SK-MEL-5 (cell line): ENCODE results near the gene BBX. TPM values are rescaled to one million over a fixed set of nuclear protein-coding genes. Genes with fewer than 3 reads are reported as not detected.

Experiments
- DNase-seq: peaks from one replicate; pipeline ENCODE4 v3.0.0-alpha.2; 2016; ENCODE audit warnings: low read depth, low spot score
- in situ Hi-C: cut with HindIII; loops from 2 replicates; pipeline ENCODE4 v1.10.0; 2016; ENCODE audit warnings: low sequenced_read_pairs, high pct_unique_total_duplicates, low pct_unique_long_range_greater_than_20kb
- total RNA-seq: library from RNA; depleted of rRNA; stranded (reverse); fragments of >200 nt; shearing (Covaris generic); gene quantifications from 2 replicates; pipeline ENCODE4 v1.2.3, GENCODE V29; 2014

Gene BBX
- total RNA-seq, 1 experiment from 2014 or later: 81.9 TPM

DNA sequence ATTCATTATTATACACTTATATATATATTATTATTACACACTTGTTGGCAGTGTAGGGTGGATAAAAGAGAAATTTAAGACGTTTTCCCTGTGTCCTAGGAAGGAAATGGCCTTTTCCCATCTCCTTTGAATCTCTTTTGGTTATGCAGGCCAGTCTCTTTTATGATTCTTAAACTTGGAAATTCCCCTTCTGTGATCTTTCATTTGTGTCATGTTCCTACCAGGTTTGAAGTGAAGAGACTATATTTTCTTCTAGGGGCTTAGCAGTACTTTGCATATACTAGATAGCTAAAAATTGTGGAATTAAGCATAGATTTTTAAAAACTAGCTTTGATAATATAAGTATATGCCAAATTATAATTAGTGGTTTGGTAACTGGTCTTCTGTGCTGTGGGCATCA, 58.5 kb downstream of the BBX start:
- DNase-seq: no peak
- in situ Hi-C loops: no loop called here

DNA sequence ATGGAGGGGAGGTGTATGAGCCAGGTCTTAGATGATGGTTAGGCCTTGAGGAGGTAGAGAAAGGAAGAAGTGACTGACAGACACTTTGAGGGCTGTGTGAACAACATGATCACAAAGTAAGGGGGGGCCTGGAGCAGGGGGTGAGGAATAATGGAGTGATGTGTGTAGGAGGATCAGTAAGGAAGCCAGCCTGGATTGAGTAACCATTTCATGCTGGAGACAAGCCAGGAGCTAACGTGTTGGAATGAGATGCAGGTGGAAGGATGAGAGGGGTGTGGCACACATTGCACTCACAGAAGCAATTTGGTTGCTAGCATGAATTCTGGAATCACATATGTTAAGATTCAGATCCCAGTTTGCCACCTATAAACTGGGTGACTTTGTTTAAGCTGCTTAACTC, 65.5 kb downstream of the BBX start:
- no peak for DNase-seq
- in situ Hi-C loops: no loop called here

DNA sequence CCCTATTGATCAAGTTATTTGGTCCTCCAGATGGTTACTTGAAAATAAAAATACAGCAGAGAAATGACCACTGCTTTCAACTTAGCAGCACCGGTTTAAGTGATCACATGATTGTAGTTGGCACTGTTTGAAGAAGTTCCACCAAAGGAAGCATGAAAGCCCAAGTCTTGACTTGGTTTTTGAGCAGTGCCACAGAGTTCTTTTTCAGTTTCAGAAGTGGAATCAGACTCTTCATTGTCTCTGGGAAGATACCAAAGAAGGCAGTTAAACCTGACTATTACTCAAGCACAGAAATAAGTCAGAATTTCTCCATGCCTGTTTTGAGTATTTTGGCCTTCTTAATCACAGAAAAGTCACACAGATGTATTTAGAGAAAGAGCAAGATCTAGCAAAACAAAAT, 66.7 kb downstream of the BBX start:
- peak; percentile 83 for DNase-seq
- in situ Hi-C loops: no loop called here

DNA sequence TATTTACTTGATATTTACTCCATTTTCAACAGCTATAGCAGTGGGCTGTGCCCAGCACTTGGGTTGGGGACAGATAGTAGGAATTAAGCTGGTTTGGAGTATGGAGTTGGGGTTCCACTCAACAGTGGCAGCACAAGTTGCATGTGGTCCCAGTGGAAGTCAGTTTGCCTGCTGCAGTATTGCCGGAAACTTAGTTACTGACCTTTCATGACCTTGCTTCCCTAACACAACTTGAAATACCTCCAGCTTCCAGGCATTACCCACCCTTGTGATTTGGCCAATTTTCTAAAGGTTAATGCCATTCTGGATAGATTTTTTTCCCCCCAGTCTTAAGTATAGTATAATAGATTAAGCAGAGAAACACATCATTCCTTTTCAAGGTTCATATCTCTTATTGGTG, 68.0 kb downstream of the BBX start:
- DNase-seq: no peak
- in situ Hi-C loops: no loop called here

DNA sequence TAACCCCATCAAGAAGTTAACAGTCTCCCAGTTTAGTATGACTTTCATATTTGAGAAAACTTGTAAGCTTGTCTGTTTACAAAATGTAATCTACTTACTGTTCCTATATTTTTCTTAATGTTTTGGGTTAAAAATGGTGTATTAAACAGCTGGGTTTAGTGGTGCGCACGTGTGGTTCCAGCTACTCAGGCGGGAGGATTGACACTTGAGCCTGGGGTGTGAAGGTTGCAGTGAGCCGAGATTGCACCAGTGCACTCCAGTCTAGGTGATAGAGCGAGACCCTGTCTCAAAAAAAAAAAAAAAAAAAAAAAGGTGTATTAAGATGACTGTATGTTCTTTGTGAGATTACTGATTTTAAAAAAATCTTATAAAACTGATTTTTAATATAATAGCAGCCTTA, 69.3 kb downstream of the BBX start:
- in situ Hi-C loops: no loop called here
- DNase-seq: no peak

DNA sequence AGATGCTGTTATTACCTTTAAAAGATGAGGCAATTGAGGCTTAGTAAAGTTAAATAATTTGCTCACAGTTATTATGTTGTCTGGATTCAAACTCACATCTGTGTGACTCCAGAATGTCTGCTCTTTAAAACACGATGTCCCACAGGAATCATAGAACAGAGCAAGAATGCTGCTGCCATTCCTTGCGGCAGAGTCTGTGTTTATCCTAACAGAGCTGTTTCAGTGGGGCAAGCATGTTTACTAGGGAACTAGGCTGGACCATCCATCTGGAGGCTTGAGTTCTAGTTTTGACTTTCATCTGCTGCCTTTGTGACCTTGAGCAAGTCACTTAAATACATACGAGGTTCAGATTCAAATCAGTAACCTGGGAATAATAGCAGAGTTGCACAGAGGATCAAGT, 72.1 kb downstream of the BBX start:
- no peak for DNase-seq
- in situ Hi-C loops: no loop called here

DNA sequence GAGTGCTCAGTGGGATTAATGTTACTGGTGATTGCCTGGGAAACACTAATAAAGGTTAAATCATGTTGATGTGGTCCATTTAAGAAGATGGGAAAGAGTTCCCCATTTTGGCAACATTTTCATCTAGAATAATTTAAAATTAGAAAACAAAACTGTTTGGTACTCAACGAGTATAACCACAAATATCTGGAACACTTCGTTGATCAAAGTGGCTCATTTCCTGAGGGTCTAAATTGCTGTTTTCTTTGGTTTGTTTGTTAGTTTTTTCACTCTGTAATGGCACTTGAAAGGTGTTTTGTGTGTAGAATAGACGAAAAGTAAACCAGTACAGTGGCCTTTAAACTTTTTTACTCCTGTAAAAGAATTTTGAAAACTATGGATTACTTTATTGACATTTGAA, 73.9 kb downstream of the BBX start:
- in situ Hi-C loops: no loop called here
- no peak for DNase-seq

DNA sequence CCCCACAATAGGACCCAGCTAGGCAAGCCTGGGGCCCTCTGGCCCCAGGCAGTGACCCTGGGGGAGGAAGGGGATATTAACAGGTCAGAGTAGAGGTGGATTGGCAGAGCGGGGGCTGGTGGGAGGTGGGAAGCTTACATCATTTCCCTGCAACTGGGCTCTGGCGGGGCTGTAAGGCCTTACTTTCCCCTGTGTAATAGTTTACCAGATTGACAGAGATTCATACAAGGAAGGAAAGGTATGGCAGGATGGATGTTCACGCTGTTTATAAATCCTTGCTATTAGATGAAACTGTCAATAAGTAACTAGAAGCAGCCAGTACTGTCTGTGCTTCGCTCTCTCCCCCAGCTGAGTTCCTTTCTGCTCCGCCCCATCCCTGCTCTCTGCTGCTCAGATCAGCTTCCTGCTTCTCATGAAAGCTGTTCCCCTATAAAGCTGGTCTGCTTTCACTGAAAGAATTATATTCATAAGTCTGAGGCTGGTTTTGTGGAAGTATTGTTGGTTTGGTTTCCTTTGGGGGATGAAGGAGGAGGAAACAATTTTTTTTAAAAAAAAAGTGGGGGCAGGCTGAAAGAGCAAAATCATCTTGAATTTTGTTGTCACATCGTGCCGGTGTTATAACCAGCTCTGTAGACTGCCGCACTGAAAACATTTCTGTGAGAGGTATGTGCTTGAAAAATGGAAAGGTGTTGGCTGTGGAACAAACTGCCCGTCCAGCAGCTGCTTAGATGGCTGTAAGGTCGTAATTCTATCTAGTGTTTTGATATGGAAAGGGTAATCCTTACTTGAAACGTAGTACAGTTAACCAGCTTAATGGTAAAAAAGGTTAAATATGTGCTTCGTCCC, 76.4 kb downstream of the BBX start:
- peak; percentile 43 for DNase-seq
- in situ Hi-C loops: no loop called here

DNA sequence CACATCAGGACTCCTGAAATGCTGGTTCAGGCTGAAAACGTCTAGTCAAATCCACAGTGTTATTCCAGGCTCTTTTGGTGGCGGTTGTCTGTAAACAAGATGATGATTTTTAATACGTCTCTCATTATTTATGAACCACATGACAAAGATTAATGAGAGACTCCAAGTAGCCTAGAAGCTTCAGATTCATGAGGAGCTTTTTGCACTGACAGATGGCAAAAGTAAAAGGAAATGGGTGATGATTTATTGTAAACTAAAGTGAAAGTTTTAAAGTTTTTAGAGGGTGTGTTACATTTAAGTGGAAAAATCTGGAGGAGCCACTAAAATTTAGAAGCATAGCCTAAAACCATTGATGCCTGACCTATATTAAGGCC, 77.0 kb downstream of the BBX start:
- no peak for DNase-seq
- in situ Hi-C loops: no loop called here

DNA sequence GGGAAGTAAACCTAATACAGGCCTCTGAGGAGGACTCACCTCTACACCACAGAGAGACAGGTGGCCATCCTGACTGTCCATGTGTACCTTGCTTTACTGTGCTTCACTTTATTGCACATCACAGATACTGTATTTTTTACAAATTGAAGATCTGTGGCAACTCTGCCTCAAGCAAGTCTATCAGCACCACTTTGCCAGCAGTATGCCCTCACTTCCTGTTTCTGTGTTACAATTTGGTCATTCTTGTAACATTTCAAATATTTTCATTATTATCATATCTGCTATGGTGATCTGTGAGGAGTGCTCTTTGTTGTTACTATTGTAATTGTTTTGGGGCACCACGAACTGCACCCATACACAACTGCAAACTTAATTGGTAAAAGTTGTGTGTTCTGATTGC, 78.0 kb downstream of the BBX start:
- no peak for DNase-seq
- in situ Hi-C loops: no loop called here

DNA sequence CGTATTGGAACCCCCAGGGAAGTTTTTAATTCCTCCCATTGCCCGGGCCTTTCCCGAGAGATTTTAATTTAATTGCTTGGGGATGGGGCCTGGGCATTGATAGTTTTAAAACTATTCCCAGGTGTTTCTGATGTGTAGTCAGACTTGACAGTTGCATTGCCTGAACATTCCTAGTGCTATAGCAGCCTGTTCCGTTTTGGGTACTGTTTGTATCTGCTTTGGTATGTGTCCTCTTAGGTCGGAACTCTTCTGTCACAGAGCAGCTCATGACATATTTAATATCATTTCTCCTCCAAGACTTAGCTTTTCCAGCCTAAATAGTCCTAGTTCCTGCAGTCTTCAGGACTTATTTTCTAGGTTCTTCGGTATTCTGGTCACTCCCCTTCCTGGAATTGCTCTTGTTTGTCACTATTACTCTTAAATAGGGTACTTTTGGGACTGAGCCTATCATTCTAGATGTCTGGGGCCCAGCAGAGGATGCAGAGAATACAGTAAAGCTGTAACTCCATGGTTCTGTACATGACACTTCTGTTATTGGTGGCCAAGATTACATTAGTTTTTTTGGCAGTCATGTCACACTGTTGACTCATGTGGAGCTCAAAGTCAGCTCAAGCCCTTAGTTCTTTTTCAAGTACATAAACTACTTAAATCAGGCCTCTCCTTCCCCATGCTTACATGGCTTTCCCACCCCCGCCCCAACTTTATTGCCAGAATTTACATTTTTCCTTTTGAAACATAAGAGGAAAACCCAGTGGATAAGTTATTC, 81.5 kb downstream of the BBX start:
- in situ Hi-C loops: no loop called here
- no peak for DNase-seq

DNA sequence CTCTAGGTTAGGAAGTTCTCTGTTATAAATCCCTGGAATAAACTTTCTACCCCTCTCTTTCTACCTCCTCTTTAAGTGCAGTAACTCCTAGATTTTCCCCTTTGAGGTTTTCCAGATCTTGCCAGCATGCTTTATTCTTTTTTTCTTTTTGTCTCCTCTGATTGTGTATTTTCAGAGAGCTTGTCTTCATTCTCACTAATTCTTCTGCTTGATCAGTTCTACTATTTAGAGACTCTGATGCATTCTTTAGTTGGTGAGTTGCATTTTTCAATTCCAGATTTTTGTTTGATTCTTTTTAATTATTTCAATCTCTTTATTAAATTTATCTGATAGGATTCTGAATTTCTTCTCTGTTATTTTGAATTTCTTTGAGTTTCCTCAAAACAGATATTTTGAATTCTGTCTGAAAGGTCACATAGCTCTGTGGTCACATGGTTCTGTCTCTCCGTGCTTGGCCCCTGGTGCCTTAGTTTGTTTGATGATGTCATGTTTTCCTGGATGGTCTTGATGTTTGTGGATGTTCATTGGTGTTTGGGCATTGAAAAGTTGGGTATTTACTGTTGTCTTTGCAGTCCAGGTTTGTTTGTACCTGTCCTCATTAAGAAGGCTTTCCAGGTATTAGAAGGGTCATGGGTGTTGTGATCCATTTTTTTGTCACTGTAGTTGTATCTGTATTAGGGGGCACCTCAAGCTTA, 89.2 kb downstream of the BBX start:
- no peak for DNase-seq
- in situ Hi-C loops: no loop called here

DNA sequence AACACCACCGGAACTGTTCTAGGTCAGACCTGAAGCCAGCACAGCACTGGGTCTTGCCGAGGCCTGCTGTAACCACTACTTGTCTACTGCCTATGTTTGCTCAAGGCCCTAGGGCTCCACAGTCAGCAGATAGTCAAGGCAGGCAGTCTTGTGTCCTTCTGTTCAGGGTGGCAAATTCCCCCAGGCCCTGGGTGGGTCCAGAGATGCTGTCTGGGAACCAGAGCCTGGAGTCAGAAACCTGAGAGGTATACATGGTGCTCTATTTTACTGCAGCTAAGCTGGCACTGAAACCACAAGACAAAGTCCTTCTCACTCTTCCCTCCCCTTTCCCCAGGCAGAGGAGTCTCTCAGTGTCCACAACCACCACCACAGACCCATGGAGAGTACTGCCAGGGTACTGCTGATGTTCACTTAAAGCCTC, 89.9 kb downstream of the BBX start:
- in situ Hi-C loops: no loop called here

DNA sequence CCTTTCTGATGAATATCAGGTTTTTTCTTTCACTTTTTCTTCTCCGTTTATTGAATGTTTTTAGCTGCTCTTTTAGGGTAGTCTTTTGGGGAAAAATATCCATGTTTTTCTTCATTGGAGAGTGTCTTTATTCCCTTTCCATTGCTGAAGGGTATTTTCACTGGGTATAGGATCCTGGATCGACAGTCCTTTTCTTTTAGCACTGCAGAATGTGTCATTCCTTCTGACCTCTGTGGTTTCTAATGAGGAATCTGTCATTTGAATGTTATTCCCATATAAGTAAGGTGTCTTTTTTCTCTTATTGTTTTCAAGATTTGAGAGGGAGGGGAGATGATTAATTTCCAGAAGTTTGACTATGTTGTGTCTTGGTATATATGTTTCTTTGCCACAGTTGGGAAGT, 96.8 kb downstream of the BBX start:
- DNase-seq: no peak
- in situ Hi-C loops: no loop called here

More for the DNA sequence above, 89.9 kb downstream of the BBX start:
- no peak for DNase-seq

DNA sequence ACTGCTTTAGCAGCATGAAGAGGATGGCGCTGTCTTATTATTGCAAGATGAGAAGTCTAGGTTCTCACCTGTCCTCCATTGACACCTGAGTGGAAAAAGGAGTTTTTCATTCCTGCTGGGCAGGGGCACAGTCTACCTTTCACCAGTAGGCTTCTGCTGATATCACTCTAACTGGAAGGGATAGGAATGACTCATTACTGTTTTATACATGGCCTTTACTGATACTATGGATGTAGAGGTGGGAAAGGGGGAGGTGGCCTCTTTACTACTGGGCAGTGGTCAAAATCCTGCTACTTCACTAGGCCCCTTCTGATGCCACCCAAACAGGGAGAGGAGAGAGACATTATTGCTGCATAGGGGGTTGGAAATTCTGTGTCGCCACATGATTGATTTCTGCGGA, 97.8 kb downstream of the BBX start:
- no peak for DNase-seq
- in situ Hi-C loops: no loop called here

DNA sequence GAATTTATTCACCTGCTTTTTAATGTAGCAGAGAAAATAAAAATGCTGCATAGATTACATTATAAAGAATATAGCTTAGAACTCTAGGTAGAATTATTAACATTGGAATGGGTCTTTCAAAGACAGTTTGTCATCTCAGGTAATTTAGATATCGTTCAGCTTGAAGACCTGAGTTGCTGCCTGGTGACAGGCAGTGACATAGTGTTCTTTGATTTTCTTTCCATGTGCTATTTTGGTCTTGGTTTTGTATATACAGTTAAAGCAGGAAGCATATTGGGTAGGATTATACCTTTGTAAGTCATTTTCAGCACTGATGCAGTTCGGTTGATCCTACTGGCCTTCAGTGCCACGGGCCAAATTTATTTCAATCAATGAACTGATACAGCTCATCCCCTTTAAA, 98.7 kb downstream of the BBX start:
- in situ Hi-C loops: no loop called here
- DNase-seq: no peak

DNA sequence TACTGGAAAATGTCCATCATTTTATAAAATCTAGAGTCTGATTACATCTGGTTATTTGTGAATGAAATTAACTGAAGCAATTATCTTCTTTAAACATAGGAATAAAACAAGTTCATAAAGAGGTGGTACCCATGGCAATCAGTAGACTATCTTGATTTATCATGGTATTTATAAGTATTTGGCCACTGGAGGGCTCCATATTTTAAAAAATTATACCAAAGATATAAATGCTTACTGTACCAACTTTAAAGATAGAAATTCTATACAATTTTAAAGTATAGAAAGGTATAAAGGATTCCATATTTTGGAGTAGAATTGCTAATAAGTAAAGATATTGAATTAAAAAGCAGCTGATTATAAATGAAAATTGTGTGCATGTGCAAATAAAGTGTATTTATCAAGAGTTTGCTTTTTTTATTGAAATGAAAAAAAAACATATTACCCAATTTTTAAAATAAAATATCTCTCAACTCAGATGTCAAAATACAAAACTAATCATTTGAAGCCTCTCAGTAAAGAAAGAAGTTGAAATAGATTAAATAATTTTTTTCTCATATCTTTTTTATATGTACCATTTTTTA, 105.3 kb downstream of the BBX start:
- DNase-seq: peak; percentile 25
- in situ Hi-C loops: no loop called here

DNA sequence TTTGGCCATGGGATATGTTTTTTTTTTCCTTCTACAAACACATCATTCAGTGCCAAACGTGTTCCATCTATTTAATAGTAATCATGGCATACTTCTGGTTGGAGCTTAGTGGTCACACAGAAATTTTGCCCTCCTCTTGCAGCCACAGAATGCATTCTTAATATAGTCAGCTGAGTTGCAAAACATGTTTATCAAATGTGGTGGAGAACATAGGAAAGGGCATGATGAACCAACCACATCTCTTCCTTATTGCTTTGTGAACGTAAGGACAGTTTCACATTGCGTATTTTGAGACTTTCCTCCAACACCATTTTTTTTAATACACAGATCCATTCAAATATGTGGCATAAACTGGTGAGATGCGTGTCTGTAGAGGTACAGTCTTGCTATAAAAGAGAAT, 106.8 kb downstream of the BBX start:
- DNase-seq: no peak
- in situ Hi-C loops: no loop called here
